GM04503 (cell line): ENCODE results near the gene TNPO1.
"Not testable (repeated sequence)": the region's sequence is repeated elsewhere in the genome, so short reads cannot be mapped to it uniquely, and the experiment has no call there.

ENCODE experiments used
- DNase-seq: peaks from one replicate; pipeline ENCODE4 v3.0.0-alpha.2; 2012; ENCODE audit warnings: low read depth

Gene TNPO1

GRCh38 chr5:72816284-72817075 is at the start of gene TNPO1:
Gene TNPO1, plus strand, starts transcription at chr5:72816661. Its CDS starts 77 bp downstream, at chr5:72816738.
- peak; percentile 65 for DNase-seq

GRCh38 chr5:72767289-72768010 is 49.0 kb upstream of the TNPO1 start:
- DNase-seq: no peak

GRCh38 chr5:72770266-72770665 is 46.2 kb upstream of the TNPO1 start:
- no peak for DNase-seq

- no peak for DNase-seq
Measured at GRCh38 chr5:72776684-72777083, 39.8 kb upstream of the TNPO1 start.

DNA sequence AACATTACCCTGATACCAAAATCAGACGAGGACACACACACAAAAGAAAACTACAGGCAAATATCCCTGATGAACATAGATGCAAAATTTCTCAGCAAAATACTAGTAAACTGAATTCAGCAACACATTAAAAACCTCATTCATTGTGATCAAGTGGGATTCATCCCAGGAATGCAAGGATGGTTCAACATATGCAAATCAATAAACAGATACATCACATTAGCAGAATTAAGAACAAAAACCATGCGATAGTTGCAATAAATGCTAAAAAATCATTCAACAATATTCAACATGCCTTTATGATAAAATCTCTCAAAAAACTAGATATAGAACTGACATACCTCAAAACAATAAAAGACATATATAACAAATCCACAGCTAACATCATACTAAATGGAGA is 36.9 kb upstream of the TNPO1 start:
- DNase-seq: no peak

DNA sequence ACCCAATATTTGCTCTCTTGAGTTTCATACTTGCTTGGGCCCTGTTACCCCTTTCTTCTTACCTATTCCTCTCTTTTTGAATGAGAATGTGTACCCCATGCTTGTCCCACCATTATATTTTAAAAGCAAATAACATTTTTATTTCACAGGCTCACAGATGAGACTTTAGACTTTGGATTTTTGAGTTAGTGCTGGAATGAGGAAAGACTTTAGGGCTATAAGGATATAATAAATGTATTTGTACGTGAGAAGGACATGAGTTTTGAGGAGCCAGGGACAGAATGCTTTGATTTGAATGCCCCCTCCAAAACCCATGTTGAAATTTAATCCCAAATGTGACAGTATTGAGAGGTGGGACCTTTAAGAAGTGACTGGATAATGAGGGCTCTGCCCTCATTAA is 33.1 kb upstream of the TNPO1 start:
- DNase-seq: no peak

GRCh38 chr5:72784129-72784528 is 32.3 kb upstream of the TNPO1 start:
- no peak for DNase-seq

- DNase-seq: no peak
Measured at GRCh38 chr5:72785801-72786200, 30.7 kb upstream of the TNPO1 start.

DNA sequence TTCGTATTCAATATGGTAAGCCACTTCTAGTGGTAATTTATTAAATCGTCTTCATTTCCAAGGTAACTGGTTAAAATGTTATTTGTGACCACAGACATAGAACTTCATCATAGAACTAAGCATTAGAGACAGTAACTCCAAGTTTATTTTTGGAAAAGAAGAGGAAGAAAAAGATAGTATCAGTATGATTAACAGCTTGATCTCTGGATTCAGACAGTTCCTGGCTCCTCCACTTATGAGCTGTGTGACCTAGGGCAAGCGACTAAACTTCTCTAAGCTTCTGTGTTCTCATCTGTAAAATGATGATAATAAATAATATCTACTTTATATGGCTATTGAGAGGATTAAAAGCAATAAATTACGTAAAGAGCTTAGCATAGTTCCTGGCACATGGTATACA is 29.8 kb upstream of the TNPO1 start:
- DNase-seq: no peak

DNA sequence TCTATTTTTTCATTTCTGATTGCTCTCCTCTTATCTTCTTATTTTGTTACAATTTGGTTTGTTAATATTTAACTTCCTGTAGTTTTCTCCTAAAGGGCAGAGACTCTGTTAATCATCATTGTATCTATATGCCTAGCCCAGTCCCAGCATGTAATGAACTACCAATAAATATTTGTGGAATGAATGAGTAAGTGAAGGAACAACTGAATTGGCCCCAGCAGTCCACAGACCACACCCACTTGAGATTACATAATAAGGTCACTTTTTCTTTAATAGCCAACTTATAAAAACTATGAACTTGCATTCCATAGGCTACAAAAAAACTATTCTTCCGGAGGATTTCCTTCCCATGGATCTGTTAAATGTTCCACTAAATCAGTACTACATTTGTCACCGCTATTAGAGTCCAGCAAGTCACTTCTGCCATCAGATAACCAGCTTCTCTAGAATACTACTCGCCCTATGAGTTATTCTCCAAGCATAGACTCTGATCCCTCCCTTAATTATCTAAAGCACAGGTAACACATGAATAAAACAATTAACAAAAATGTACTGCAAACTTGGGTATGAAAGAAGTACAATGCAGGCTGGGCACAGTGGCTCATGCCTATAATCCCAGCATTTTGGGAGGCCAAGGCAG is 27.5 kb upstream of the TNPO1 start:
- DNase-seq: no peak

DNA sequence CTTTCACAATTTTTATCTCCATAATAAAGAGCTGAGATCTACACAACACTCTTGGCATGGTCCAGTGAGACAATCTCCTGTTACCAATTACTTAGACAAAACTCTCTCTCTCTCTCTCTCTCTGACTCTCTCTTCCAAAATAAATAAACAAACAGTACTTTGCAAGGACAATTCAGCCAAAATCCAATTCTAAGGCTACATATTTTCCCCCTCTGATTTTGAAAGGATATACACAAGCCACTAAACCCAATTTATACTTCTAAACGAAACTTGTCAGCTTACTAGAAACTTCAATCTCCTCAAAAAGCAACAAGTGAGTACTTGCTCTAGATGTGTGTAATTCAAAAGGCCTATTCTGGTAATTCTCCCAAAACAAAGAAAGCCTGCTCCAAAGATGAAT is 26.3 kb upstream of the TNPO1 start:
- DNase-seq: peak; percentile 21

DNA sequence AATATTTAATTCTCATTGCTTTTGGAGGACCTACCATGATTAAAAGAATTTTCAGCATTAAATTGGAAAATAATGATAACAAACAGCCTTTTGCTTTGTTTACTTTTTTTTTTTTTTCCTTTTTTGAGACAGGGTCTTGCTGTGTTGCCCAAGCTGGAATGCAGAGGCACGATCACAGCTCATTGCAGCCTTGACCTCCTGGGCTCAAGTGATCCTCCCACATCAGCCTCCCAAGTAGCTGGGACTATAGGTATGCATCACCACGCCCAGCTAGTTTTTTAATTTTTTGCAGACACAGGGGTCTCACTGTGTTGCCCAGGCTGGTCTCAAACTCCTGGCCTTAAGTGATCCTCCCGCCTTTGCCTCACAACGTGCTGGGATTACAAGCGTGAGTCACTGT is 23.8 kb upstream of the TNPO1 start:
- DNase-seq: not testable (repeated sequence)

DNA sequence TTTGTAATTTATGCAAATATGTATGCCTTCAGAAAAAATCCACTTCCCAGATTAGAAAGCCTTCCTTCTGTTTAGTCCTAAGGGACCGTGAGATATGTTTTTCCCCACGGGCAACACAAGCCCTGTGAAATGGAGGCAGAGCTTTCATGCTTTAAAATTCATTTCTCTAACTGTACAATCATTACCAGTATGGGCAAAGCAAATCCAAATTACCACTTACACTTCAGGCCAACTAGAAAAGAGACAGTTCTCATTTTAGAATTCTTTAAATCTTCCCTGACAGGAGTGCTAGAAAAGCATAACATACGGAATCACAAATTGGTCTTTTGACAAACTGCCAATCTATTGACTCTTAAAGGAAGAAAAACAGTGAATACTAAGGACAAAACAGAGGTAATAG is 20.5 kb upstream of the TNPO1 start:
- DNase-seq: no peak

GRCh38 chr5:72799721-72800120 is 16.7 kb upstream of the TNPO1 start:
- no peak for DNase-seq

DNA sequence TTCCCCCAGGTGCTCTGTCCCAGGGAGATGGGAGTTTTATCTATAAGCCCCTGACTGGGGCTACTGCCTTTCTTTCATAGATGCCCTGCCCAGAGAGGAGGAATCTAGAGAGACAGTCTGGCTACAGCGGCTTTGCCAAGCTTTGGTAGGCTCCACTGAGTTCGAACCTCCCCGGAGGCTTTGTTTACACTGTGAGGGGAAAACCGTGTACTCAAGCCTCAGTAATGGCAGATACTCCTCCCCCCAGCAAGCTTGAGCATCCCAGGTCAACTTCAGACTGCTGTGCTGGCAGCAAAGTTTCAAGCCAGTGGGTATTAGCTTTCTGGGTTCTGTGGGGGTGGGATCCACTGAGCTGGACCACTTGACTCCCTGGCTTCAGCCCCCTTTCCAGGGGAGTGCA is 7.8 kb upstream of the TNPO1 start:
- DNase-seq: not testable (repeated sequence)

GRCh38 chr5:72811849-72812248 is 4.6 kb upstream of the TNPO1 start:
- no peak for DNase-seq

DNA sequence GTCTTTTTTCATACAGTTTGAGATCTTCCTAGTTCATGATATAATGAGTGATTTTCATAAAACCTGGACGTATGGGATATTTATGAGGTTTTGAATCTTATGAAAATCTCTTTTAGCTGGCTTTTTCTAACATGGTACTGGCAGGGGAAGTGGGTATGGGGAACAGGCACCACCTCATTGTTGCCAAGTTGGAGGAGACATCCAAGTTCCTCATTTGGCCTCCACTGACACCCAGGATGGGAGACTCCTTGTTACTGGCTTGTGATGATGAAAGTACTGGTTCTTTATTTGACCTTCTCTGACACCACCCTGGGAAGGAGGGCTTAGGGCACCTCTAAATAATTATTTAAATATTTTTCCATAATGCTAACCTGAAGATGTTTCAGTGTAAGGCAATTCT is 4.0 kb upstream of the TNPO1 start:
- no peak for DNase-seq

- no peak for DNase-seq
Measured at GRCh38 chr5:72814104-72814503, 2.4 kb upstream of the TNPO1 start.

- no peak for DNase-seq
Measured at GRCh38 chr5:72814864-72815263, 1.6 kb upstream of the TNPO1 start.

DNA sequence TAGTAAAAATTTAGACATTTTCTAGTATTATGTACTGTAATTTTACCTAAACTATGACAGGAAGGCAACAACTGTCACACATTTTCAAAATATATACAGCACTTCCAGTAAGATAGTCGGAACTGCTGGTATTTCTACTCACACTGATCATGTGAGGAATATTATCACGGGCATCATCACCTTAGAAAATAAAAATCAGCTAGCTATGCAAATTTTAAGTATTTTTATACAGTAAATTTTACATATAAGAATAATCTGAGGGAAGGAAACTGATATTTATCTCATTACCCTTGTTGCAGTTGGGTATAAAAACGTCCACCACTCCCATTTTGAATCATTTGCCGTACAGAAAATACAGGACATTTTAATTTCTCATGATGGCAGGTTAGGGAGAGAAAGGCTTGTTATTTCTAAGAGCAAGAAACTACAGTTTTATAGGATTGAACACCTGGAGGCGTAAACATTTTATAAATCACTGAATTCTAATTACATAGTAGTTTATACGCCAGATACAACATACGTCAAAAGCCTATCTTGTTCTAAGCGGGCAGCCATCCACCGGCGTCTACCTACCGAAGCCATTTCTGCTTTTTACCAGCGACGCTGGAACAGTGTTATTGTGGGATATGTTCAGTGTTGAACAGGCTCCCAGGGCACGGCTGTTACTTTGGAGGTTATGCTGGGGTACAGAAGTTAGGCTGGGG is 729 bp upstream of the TNPO1 start:
- DNase-seq: no peak

DNA sequence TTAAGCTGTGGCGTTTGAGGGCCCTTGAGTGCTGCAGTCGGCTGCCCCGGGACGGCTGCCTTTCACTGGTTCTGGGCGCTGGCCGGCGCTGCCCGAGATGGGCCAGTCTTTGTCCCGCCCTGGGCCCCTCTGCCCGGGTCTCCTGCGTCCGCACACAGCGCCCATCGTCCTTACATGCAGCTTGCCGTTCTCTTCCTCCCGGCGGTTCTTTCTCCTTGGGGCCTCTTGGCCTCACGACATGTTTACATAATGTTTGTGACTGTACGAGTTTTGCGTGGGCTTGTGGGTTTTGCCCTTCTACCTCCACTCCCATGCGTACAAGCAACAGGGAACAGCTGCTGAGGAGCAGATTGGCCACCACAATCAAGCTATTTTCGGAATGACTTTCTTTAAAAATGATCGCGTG is 618 bp downstream of the TNPO1 start:
- no peak for DNase-seq

DNA sequence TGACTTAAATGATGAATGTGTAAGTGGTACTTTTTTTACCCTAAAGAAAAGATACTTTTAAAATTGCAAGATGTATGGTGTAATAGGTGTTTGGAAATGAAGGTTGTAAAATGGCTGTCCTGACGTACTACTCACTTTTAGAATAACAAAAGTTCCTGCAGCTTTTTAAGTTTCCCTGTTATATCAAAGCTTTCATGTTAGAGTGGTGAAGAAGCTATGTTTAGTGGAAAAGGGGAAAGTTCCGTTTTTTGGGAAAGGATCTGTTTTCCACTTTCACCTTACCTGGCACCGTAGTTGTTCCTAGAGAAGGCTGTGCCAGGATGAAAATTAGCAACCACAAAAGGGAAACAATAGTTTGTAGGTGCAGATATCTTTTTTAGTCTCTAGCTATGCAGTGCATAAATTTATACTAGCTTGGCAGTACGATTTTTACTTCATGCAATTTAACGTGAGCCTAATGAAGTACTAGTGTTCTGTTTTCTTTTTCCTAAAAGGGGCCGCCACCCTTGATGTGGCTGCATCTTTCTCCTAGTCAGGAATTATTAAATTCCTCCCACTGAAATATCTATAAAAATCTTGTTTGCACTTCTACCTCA is 1.3 kb downstream of the TNPO1 start:
- no peak for DNase-seq
